GM12878 (cell line): Measurements from ENCODE around the gene CD9. TPM values are rescaled to one million over a fixed set of nuclear protein-coding genes. Genes with fewer than 3 reads are reported as not detected.

Source experiments
- ATAC-seq: fragments of 200-7000 bp; cut with Tn5 transposase; 3 replicates; pipeline ENCODE4 v1.9.1; 2020; ENCODE audit warnings: mild to moderate bottlenecking, moderate library complexity
- BruUV-seq: library from RNA; stranded (reverse); fragments of 400-500 nt; replicated peaks from 2 replicates; lab custom pipeline; 2021; lab: Mats Ljungman, UMichigan
- CTCF ChIA-PET: fragments of 300-600 bp; sonication (Branson Sonifier 250); formaldehyde crosslinking; extraction: SDS; loops from one replicate; lab custom pipeline; 2021; ENCODE audit warnings: inconsistent platforms; lab: Yijun Ruan, JAX
- POLR2A ChIA-PET: fragments of 350-600 bp; formaldehyde crosslinking; extraction: SDS; loops from one replicate; lab custom pipeline; 2021; ENCODE audit warnings: inconsistent platforms; lab: Charles Lee
- RAD21 ChIA-PET: fragments of 300-600 bp; sonication (Branson Sonifier 250); formaldehyde crosslinking; loops from one replicate; lab custom pipeline; 2023; ENCODE audit warnings: antibody characterized with exemption; ENCODE audit not compliant: unreplicated experiment; lab: Charles Lee
- SMC1A ChIA-PET: fragments of 300-600 bp; sonication (Branson Sonifier 250); formaldehyde crosslinking; loops from one replicate; lab custom pipeline; 2023; ENCODE audit not compliant: unreplicated experiment, uncharacterized antibody; lab: Charles Lee
- DNase-seq: peaks from one replicate; pipeline ENCODE4 v3.0.0-alpha.2; 2011; ENCODE audit warnings: low read depth, low spot score
- FAIRE-seq: peaks from 3 replicates; lab custom pipeline; 2011; peaks lifted over from hg19 to GRCh38; lab: Jason Lieb, UNC
- H2AFZ ChIP-seq: 2 replicates; pipeline ENCODE4 v1.6.0; 2011; ENCODE audit warnings: low read depth, low read length, control low read depth; ENCODE audit not compliant: control insufficient read depth
- H3K27ac ChIP-seq: 2 replicates; pipeline ENCODE4 v1.5.1; 2011; ENCODE audit warnings: control low read depth; ENCODE audit not compliant: control insufficient read depth, insufficient read depth
- H3K27me3 ChIP-seq, 2 experiments: replicated peaks in 1 of 2; 2 replicates each; pipeline versions ENCODE4 v1.6.0 to v1.6.1; 2011; ENCODE audit warnings: low read length in 1 of 2; ENCODE audit not compliant: control insufficient read depth in 2 of 2, insufficient read depth in 2 of 2
- H3K36me3 ChIP-seq, 2 experiments: 2 replicates each; pipeline ENCODE4 v1.5.1; 2011; ENCODE audit warnings: low read length in 1 of 2; ENCODE audit not compliant: control insufficient read depth in 2 of 2, insufficient read depth in 2 of 2
- H3K4me1 ChIP-seq: 2 replicates; pipeline ENCODE4 v1.6.1; 2011; ENCODE audit warnings: mild to moderate bottlenecking, low read length, moderate library complexity, mixed read lengths; ENCODE audit not compliant: control insufficient read depth, insufficient read depth
- H3K4me2 ChIP-seq: 2 replicates; pipeline ENCODE4 v1.6.0; 2011; ENCODE audit warnings: control low read depth; ENCODE audit not compliant: control insufficient read depth, insufficient read depth
- H3K4me3 ChIP-seq: fragments of 200-600 bp; sonication (generic); 2 replicates; pipeline ENCODE4 v1.5.1; 2016
- H3K79me2 ChIP-seq: 2 replicates; pipeline ENCODE4 v1.6.0; 2011; ENCODE audit warnings: low read length; ENCODE audit not compliant: control insufficient read depth, insufficient read depth
- H3K9ac ChIP-seq: 2 replicates; pipeline ENCODE4 v1.8.0; 2011; ENCODE audit warnings: low read length, control low read depth, mixed read lengths; ENCODE audit not compliant: control insufficient read depth, insufficient read depth
- H3K9me3 ChIP-seq: replicated peaks from 3 replicates; pipeline ENCODE4 v1.5.1; 2011; ENCODE audit warnings: mild to moderate bottlenecking, low read length; ENCODE audit not compliant: control insufficient read depth, insufficient read depth
- H4K20me1 ChIP-seq: 2 replicates; pipeline ENCODE4 v1.6.0; 2011; ENCODE audit not compliant: control insufficient read depth, insufficient read depth
- CHD2 ChIP-seq: IDR thresholded peaks from 2 replicates; pipeline ENCODE4 v1.6.1; 2011; ENCODE audit warnings: low read depth, low read length, improper control_type of control experiment, borderline replicate concordance
- HDAC2 ChIP-seq: fragments of 200-600 bp; sonication (generic); IDR thresholded peaks from 2 replicates; pipeline ENCODE4 v1.6.1; 2017
- KDM1A ChIP-seq: fragments of 200-600 bp; sonication (generic); IDR thresholded peaks from 2 replicates; pipeline ENCODE4 v1.6.1; 2016; ENCODE audit warnings: borderline replicate concordance
- NR2F1 ChIP-seq: fragments of 450-650 bp; conservative IDR thresholded peaks from 2 replicates; pipeline ENCODE4 v1.6.1; 2017; ENCODE audit warnings: mild to moderate bottlenecking
- RAD21 ChIP-seq: IDR thresholded peaks from 2 replicates; pipeline ENCODE4 v1.6.1; 2011; ENCODE audit warnings: mild to moderate bottlenecking, low read depth, low read length, moderate library complexity; ENCODE audit not compliant: insufficient read depth
- RUNX3 ChIP-seq: IDR thresholded peaks from 2 replicates; pipeline ENCODE4 v1.6.1; 2012; ENCODE audit warnings: low read length, inconsistent platforms
- SREBF1 ChIP-seq: IDR thresholded peaks from 2 replicates; pipeline ENCODE4 v1.6.1; 2012; ENCODE audit warnings: mild to moderate bottlenecking, low read length
- TCF7 ChIP-seq: IDR thresholded peaks from 2 replicates; pipeline ENCODE4 v1.6.1; 2014; ENCODE audit warnings: antibody characterized with exemption, borderline replicate concordance
- ZBED1 ChIP-seq: IDR thresholded peaks from 2 replicates; pipeline ENCODE4 v1.6.1; 2016; ENCODE audit warnings: borderline replicate concordance
- ZNF622 ChIP-seq: fragments of 450-650 bp; IDR thresholded peaks from 2 replicates; pipeline ENCODE4 v1.6.1; 2017; ENCODE audit warnings: mild to moderate bottlenecking, inconsistent platforms
- WGBS: methylation state at CpG from one replicate; pipeline ENCODE4 v1.1.6; 2016; ENCODE audit warnings: low lambda C conversion rate; ENCODE audit not compliant: insufficient replicate concordance, insufficient coverage; ENCODE audit errors: missing lambda C conversion rate; 5-methylcytosine and 5-hydroxymethylcytosine counted together
- in situ Hi-C: fragments of 300-500 bp; cut with MboI; formaldehyde crosslinking; loops from 9 replicates; pipeline ENCODE4 v1.14.3; 2018; ENCODE audit warnings: mixed read lengths
- intact Hi-C: fragments of 100-400 bp; cut with micrococcal nuclease; formaldehyde crosslinking; loops from one replicate; pipeline ENCODE4 v1.14.2; 2022; ENCODE audit not compliant: unreplicated experiment
- polyA plus RNA-seq, 11 experiments: library from polyadenylated mRNA; depleted of rRNA in 4 of 11; unstranded in 6 of 11; stranded (reverse) in 5 of 11; fragments of >200 nt; fragmentation: Nextera tagmentation in 4 of 11; fragmentation: Illumina TruSeq in 1 of 11; extraction: Ambion mirVana in 4 of 11; extraction: Trizol in 1 of 11; gene quantifications; 1 replicate in 1 of 11; 2 replicates in 10 of 11; pipeline versions ENCODE4 v1.2.1 to v1.2.3, GENCODE V29; 2011 to 2016; ENCODE audit warnings: inconsistent platforms in 2 of 11, missing spikeins in 2 of 11, low read depth in 1 of 11
- total RNA-seq, 4 experiments: library from RNA; depleted of rRNA in 3 of 4; stranded (reverse); fragments of >200 nt in 3 of 4; fragmentation: Illumina TruSeq in 1 of 4; extraction: Trizol in 1 of 4; gene quantifications; 2 replicates each; pipeline versions ENCODE4 v1.2.1 to v1.2.3, GENCODE V29; 2013 to 2021
- TF ChIP-seq, protein P1 (sequence below): fragments of 450-650 bp; formaldehyde crosslinking; IDR thresholded peaks from 2 replicates; pipeline ENCODE4 v1.4.0; 2020; ENCODE audit warnings: mild to moderate bottlenecking, moderate library complexity
- TF ChIP-seq, protein P2 (sequence below): fragments of 450-650 bp; IDR thresholded peaks from 2 replicates; pipeline ENCODE4 v1.6.1; 2018; ENCODE audit warnings: borderline replicate concordance, mild to moderate bottlenecking; ENCODE audit not compliant: partially characterized antibody

Gene CD9
- total and polyA plus RNA-seq, 10 of the 15 experiments (the other 5 are each of a cell fraction or from before 2014, with no cell fraction given) = 4.8 to 29.9 (median 9.7) TPM

DNA sequence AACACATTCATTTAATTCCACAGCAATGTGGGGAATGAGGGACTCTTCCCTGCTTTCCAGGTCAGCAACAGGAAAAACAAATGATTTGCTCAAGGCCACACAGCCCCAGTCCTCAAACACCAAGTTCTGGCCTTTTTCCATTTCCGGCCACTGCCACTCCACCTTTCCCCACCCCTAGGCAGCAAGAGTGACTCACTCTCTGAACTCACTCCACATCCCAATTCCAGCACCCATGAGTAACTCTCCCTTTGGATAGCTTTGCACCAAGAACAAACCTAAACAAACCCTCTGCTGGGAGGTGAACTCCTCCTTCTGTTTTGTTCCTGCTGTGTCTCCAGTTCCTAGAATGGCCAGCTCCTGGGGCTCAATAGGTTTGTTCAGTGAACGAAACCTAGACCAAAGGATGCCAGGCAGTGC is 79.9 kb downstream of the CD9 start:
- no peak overlapping the region for H3K4me2 ChIP-seq
- POLR2A ChIA-PET = interaction anchor here (3.8 to 5.5 kb wide), 2 partner anchors 79 to 83 kb away, joined by 32 to 43 read pairs; partner anchors contain the start of gene CD9
- H2AFZ ChIP-seq = no peak overlapping the region
- no peak for FAIRE-seq
- SMC1A ChIA-PET = interaction anchor here (0.5 to 10.3 kb wide), 8 partner anchors 12 to 214 kb away, joined by 3 to 107 read pairs (median 12); partner anchors contain the start of gene CD9
- in situ Hi-C loops = no loop called here
- no peaks in the 10 kb centered on the region for H3K36me3 ChIP-seq
- CTCF ChIA-PET = interaction anchor here (1.0 to 10.1 kb wide), 11 partner anchors 12 to 291 kb away, joined by 3 to 401 read pairs (median 6); partner anchors contain the start of gene CD9
- no peaks in the 10 kb centered on the region for H3K9me3 ChIP-seq
- no peaks in the 10 kb centered on the region for H3K79me2 ChIP-seq
- no peak overlapping the region for H3K9ac ChIP-seq
- TF ChIP-seq TCF7 (no peak), NR2F1 (no peak), HDAC2 (no peak), SREBF1 (no peak), ZBED1 (no peak)
- no peak overlapping the region for H3K27ac ChIP-seq
- H3K4me1 ChIP-seq = peaks cover 7% of the 10 kb centered on the region; the same call in 1 of the 2 replicates
- DNase-seq = no peak
- WGBS = 0% methylated on average over 2 of the region's 2 CpGs
- H3K27me3 ChIP-seq = no peaks in the 10 kb centered on the region
- H3K4me3 ChIP-seq = no peak overlapping the region
- ATAC-seq = no peak
- no peaks in the 10 kb centered on the region for H4K20me1 ChIP-seq
- intact Hi-C loops = no loop called here
- RAD21 ChIA-PET = interaction anchor here (1.3 to 9.8 kb wide), 4 partner anchors 50 to 221 kb away, joined by 3 to 304 read pairs (median 17); partner anchors contain the start of gene CD9
- no TSS peak for BruUV-seq

DNA sequence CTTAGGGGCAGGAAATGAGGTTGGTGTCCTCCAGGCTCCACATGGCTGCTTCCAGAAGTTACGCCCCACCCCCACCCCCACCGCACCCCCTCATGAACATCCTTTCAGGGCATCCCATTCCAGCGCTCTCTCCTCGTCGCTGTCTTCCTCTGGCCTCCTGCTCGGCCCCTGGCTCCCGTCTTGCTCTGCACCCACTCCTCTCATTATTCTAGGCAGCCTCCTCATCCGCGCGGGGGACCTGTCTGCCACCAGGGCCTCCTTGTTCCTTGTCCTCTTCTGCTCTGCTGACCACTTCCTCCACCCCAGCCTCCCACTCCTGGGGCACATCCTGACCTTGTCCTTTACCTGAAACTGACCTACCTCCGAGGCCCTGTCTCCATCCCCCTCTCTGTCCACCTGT is 80.5 kb downstream of the CD9 start:
- no peak overlapping the region for H3K27ac ChIP-seq
- no TSS peak for BruUV-seq
- no peaks in the 10 kb centered on the region for H4K20me1 ChIP-seq
- no peak overlapping the region for H3K4me2 ChIP-seq
- intact Hi-C loops = no loop called here
- in situ Hi-C loops = no loop called here
- ATAC-seq (no peak), FAIRE-seq (no peak), DNase-seq (no peak)
- no peak overlapping the region for H3K4me3 ChIP-seq
- H3K9ac ChIP-seq = no peak overlapping the region
- 46% methylated on average over 11 of the region's 11 CpGs for WGBS
- H3K36me3 ChIP-seq = no peaks in the 10 kb centered on the region
- POLR2A ChIA-PET = interaction anchor here (3.8 kb wide), 1 partner anchor 84 kb away, joined by 32 read pairs; no protein-coding TSS in a partner anchor
- no peaks in the 10 kb centered on the region for H3K9me3 ChIP-seq
- CTCF ChIA-PET = interaction anchor here (1.3 to 10.1 kb wide), 4 partner anchors 78 to 226 kb away, joined by 3 to 401 read pairs (median 75); partner anchors contain the start of gene CD9
- SMC1A ChIA-PET = interaction anchor here (4.0 to 10.3 kb wide), 3 partner anchors 78 to 87 kb away, joined by 24 to 107 read pairs (median 40); partner anchors contain the start of gene CD9
- no peaks in the 10 kb centered on the region for H3K27me3 ChIP-seq
- peaks cover 7% of the 10 kb centered on the region; the same call in 1 of the 2 replicates for H3K4me1 ChIP-seq
- no peak overlapping the region for H2AFZ ChIP-seq
- RAD21 ChIA-PET = interaction anchor here (9.8 kb wide), 1 partner anchor 80 kb away, joined by 304 read pairs; the partner anchor contains the start of gene CD9
- no peaks in the 10 kb centered on the region for H3K79me2 ChIP-seq
- TF ChIP-seq CHD2 (no peak), RUNX3 (no peak), ZNF622 (no peak), RAD21 (no peak), KDM1A (no peak)
- TF ChIP-seq, protein P1, sequence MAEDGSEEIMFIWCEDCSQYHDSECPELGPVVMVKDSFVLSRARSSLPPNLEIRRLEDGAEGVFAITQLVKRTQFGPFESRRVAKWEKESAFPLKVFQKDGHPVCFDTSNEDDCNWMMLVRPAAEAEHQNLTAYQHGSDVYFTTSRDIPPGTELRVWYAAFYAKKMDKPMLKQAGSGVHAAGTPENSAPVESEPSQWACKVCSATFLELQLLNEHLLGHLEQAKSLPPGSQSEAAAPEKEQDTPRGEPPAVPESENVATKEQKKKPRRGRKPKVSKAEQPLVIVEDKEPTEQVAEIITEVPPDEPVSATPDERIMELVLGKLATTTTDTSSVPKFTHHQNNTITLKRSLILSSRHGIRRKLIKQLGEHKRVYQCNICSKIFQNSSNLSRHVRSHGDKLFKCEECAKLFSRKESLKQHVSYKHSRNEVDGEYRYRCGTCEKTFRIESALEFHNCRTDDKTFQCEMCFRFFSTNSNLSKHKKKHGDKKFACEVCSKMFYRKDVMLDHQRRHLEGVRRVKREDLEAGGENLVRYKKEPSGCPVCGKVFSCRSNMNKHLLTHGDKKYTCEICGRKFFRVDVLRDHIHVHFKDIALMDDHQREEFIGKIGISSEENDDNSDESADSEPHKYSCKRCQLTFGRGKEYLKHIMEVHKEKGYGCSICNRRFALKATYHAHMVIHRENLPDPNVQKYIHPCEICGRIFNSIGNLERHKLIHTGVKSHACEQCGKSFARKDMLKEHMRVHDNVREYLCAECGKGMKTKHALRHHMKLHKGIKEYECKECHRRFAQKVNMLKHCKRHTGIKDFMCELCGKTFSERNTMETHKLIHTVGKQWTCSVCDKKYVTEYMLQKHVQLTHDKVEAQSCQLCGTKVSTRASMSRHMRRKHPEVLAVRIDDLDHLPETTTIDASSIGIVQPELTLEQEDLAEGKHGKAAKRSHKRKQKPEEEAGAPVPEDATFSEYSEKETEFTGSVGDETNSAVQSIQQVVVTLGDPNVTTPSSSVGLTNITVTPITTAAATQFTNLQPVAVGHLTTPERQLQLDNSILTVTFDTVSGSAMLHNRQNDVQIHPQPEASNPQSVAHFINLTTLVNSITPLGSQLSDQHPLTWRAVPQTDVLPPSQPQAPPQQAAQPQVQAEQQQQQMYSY (CRISPR knock-in tag) = no peak
- TF ChIP-seq, protein P2, sequence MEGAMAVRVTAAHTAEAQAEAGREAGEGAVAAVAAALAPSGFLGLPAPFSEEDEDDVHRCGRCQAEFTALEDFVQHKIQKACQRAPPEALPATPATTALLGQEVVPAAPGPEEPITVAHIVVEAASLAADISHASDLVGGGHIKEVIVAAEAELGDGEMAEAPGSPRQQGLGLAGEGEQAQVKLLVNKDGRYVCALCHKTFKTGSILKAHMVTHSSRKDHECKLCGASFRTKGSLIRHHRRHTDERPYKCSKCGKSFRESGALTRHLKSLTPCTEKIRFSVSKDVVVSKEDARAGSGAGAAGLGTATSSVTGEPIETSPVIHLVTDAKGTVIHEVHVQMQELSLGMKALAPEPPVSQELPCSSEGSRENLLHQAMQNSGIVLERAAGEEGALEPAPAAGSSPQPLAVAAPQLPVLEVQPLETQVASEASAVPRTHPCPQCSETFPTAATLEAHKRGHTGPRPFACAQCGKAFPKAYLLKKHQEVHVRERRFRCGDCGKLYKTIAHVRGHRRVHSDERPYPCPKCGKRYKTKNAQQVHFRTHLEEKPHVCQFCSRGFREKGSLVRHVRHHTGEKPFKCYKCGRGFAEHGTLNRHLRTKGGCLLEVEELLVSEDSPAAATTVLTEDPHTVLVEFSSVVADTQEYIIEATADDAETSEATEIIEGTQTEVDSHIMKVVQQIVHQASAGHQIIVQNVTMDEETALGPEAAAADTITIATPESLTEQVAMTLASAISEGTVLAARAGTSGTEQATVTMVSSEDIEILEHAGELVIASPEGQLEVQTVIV = no peak
